Peyer's patch (tissue), 4 donors: ENCODE results near the gene CDK15.

ENCODE experiments used
- POLR2A ChIP-seq, 2 donors: fragments of 450-650 bp; IDR thresholded peaks; one replicate each; pipeline ENCODE4 v1.5.1; 2017; ENCODE audit warnings: antibody characterized with exemption in 2 of 2, mild to moderate bottlenecking in 2 of 2, moderate library complexity in 2 of 2
- TF ChIP-seq, protein P1 (sequence below), 6 experiments: fragments of 450-650 bp in 4 of 6; fragments of 200-600 bp in 2 of 6; sonication (generic) in 1 of 6; IDR thresholded peaks; one replicate each; pipeline ENCODE4 v1.5.1; 2017 to 2019; ENCODE audit warnings: antibody characterized with exemption in 6 of 6, mild to moderate bottlenecking in 3 of 6, moderate library complexity in 1 of 6

DNA sequence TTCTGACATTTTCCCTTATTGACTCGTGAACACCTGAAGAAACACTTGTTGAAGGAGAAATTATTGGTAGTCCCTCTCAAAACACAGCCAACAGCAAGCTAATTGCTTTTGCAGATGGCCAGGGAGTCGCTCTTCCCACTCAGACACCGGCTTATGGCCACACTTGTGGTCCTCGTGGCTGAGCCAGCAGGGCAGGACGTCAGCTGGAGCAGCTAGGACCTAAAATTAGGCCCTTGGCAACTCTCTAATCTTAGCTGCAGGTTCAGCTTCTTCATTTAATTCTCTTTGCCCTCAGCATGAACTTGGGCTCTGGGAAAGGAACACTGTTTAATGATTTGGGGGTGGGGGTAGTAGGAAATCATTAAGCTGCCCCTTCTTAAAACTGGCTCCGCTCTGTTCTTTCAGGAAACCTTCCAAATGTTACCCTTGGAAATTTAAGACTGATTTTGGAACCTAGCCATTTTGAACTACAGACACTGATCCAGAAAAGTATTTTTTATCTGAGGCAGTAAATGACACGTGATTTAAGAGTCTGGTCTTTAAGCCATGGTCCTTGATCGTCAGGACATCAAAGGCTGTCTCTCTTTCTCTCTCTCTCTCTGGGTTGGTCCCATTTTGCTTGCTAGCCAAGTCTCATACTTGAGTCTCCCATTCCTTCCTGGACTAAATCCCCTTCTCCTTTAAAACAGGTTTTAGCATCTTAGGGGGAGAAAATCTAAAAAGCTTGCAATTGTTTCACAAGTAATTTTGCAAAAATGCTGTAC, 77.5 kb downstream of the CDK15 start:
- TF ChIP-seq POLR2A (IDR thresholded peaks at IDR 0.05), result no peak
- TF ChIP-seq, protein P1, sequence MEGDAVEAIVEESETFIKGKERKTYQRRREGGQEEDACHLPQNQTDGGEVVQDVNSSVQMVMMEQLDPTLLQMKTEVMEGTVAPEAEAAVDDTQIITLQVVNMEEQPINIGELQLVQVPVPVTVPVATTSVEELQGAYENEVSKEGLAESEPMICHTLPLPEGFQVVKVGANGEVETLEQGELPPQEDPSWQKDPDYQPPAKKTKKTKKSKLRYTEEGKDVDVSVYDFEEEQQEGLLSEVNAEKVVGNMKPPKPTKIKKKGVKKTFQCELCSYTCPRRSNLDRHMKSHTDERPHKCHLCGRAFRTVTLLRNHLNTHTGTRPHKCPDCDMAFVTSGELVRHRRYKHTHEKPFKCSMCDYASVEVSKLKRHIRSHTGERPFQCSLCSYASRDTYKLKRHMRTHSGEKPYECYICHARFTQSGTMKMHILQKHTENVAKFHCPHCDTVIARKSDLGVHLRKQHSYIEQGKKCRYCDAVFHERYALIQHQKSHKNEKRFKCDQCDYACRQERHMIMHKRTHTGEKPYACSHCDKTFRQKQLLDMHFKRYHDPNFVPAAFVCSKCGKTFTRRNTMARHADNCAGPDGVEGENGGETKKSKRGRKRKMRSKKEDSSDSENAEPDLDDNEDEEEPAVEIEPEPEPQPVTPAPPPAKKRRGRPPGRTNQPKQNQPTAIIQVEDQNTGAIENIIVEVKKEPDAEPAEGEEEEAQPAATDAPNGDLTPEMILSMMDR (IDR thresholded peaks at IDR 0.05), result no peak
